Measurements from ENCODE around the gene SPI1. TPM values are rescaled to one million over a fixed set of nuclear protein-coding genes. Genes with fewer than 3 reads are reported as not detected.

The SPI1 gene
- total RNA-seq, 1 donor from 2014 or later = not detected

DNA sequence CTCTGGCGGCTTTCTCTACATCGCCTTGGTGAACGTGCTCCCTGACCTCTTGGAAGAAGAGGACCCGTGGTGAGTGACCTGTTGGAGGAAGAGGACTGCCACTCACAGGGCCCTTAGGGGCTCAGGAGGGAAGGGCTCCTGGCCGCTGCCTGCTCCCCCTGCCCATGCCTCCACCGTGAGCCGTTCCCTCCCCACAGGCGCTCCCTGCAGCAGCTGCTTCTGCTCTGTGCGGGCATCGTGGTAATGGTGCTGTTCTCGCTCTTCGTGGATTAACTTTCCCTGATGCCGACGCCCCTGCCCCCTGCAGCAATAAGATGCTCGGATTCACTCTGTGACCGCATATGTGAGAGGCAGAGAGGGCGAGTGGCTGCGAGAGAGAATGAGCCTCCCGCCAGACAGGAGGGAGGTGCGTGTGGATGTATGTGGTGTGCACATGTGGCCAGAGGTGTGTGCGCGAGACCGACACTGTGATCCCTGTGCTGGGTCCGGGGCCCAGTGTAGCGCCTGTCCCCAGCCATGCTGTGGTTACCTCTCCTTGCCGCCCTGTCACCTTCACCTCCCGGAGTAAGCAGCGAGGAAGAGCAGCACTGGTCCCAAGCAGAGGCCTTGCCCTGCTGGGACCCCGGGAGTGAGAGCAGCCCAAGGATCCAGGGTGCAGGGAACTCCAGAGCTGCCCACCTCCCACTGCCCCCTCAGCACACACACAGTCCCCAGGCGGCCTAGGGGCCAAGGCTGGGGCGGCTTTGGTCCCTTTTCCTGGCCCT is 36.9 kb upstream of the SPI1 start:
- DNase-seq (ENCODE audit: low spot score) = peak; percentile 0
- Mint-ChIP-seq H3K27ac (peak overlapping the region; percentile 85), H3K9me3 (no peaks in the 10 kb centered on the region), H3K4me1 (peaks cover 9% of the 10 kb centered on the region), H3K36me3 (peaks cover 28% of the 10 kb centered on the region), H3K27me3 (ENCODE audit: insufficient read depth, low read depth) (peaks cover 5% of the 10 kb centered on the region), H3K4me3 (no peak overlapping the region)
- no peaks in the 10 kb centered on the region for H3K4me1 ChIP-seq
- TF ChIP-seq, protein P1, sequence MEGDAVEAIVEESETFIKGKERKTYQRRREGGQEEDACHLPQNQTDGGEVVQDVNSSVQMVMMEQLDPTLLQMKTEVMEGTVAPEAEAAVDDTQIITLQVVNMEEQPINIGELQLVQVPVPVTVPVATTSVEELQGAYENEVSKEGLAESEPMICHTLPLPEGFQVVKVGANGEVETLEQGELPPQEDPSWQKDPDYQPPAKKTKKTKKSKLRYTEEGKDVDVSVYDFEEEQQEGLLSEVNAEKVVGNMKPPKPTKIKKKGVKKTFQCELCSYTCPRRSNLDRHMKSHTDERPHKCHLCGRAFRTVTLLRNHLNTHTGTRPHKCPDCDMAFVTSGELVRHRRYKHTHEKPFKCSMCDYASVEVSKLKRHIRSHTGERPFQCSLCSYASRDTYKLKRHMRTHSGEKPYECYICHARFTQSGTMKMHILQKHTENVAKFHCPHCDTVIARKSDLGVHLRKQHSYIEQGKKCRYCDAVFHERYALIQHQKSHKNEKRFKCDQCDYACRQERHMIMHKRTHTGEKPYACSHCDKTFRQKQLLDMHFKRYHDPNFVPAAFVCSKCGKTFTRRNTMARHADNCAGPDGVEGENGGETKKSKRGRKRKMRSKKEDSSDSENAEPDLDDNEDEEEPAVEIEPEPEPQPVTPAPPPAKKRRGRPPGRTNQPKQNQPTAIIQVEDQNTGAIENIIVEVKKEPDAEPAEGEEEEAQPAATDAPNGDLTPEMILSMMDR (IDR thresholded peaks at IDR 0.05) = no peak
- TF ChIP-seq EZH2 (IDR thresholded peaks at IDR 0.05) = no peak
- H2AFZ ChIP-seq (replicated peaks) = no peak overlapping the region
- no peak overlapping the region for H3K4me2 ChIP-seq
- peaks cover 2% of the 10 kb centered on the region for H4K20me1 ChIP-seq (ENCODE audit: low read depth)
- no peaks in the 10 kb centered on the region for H3K79me2 ChIP-seq (ENCODE audit: low read depth)
- H3K4me3 ChIP-seq = no peak overlapping the region
- no peaks in the 10 kb centered on the region for H3F3A ChIP-seq (ENCODE audit: low read depth)
- no peaks in the 10 kb centered on the region for H3K36me3 ChIP-seq
- no peaks in the 10 kb centered on the region for H3K27me3 ChIP-seq
- no peak overlapping the region for H3K9ac ChIP-seq
- no peak overlapping the region for H3K27ac ChIP-seq
- H3K9me3 ChIP-seq (ENCODE audit: low read depth) = no peaks in the 10 kb centered on the region

DNA sequence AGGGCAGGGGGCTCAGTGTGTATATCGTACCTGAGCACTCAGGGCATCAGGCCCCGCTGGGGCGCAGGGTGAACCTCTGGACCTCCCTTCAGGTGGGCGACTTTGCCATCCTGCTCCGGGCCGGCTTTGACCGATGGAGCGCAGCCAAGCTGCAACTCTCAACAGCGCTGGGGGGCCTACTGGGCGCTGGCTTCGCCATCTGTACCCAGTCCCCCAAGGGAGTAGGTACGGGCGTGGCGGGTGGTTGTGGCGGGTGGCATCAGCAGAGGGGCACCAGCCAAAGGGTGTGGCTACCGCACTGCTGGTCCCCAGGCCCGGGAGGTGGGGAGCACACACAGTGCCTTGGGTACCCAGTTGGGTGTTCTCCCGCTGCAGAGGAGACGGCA is 36.3 kb upstream of the SPI1 start:
- H3K4me3 Mint-ChIP-seq = no peak overlapping the region
- no peaks in the 10 kb centered on the region for H3K36me3 ChIP-seq
- no peak overlapping the region for H3K27ac ChIP-seq
- no peaks in the 10 kb centered on the region for H3K4me1 ChIP-seq
- no peak overlapping the region for H3K4me2 ChIP-seq
- no peaks in the 10 kb centered on the region for H3K9me3 ChIP-seq (ENCODE audit: low read depth)
- no peaks in the 10 kb centered on the region for H3F3A ChIP-seq (ENCODE audit: low read depth)
- H3K9me3 Mint-ChIP-seq = no peaks in the 10 kb centered on the region
- H4K20me1 ChIP-seq (ENCODE audit: low read depth) = peaks cover 2% of the 10 kb centered on the region
- peak; percentile 1 for DNase-seq (ENCODE audit: low spot score)
- H2AFZ ChIP-seq (replicated peaks) = no peak overlapping the region
- no peaks in the 10 kb centered on the region for H3K27me3 ChIP-seq
- H3K4me1 Mint-ChIP-seq = peaks cover 9% of the 10 kb centered on the region
- no peak overlapping the region for H3K4me3 ChIP-seq
- H3K27me3 Mint-ChIP-seq (ENCODE audit: insufficient read depth, low read depth) = no peaks in the 10 kb centered on the region
- peaks cover 23% of the 10 kb centered on the region for H3K36me3 Mint-ChIP-seq
- no peak overlapping the region for H3K27ac Mint-ChIP-seq
- H3K9ac ChIP-seq = no peak overlapping the region
- no peaks in the 10 kb centered on the region for H3K79me2 ChIP-seq (ENCODE audit: low read depth)
- no peak for TF ChIP-seq EZH2phosphoT487 (IDR thresholded peaks at IDR 0.05)
- no peak for TF ChIP-seq EZH2 (IDR thresholded peaks at IDR 0.05)
- TF ChIP-seq, protein P1 (IDR thresholded peaks at IDR 0.05) = no peak

DNA sequence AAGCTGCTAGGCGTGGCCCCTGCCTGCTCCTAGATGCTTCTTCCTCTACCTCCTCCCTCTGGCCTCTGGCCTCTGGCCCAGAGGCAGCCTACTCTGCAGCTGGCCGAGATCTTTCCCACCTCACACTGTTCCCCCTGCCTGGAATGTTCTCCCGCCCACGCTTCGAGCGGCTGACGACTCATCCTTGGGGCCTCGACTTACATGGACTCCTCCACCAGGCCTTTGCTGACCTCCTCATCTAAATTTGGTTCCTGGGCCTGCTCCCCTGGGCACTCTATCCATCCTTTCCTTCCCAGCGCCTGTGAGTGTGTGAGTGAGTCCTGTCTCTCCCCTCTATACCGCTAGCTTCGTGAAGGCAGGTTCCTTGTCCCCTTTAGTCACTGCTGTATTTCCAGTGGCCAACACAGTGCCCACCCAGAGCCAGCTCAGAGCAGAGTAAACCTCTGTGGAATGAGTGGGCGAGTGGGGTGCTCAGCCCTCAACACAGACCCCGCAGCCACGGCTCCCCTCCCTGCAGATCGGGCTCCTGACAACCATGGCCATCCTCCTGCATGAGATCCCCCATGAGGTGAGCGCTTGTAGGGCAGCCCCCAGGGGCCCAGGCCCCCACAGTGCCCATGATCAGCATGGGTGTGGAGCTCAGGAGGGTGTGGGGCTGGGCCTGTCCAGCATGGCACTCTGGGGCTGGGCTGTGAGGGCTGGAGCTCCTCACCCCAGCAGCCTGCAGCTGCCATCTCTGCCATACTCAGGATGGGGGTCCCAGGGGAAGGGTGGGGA is 35.7 kb upstream of the SPI1 start:
- H3K27ac Mint-ChIP-seq = peak overlapping the region; percentile 6
- H3K27me3 Mint-ChIP-seq (ENCODE audit: insufficient read depth, low read depth) = no peaks in the 10 kb centered on the region
- Histone ChIP-seq H3K27ac (no peak overlapping the region), H2AFZ (replicated peaks) (no peak overlapping the region), H3K36me3 (no peaks in the 10 kb centered on the region), H3K27me3 (no peaks in the 10 kb centered on the region), H3K4me3 (no peak overlapping the region), H4K20me1 (ENCODE audit: low read depth) (peaks cover 2% of the 10 kb centered on the region), H3K9ac (no peak overlapping the region), H3K4me2 (no peak overlapping the region), H3K9me3 (ENCODE audit: low read depth) (no peaks in the 10 kb centered on the region), H3K79me2 (ENCODE audit: low read depth) (no peaks in the 10 kb centered on the region), H3K4me1 (no peaks in the 10 kb centered on the region), H3F3A (ENCODE audit: low read depth) (no peaks in the 10 kb centered on the region)
- peaks cover 13% of the 10 kb centered on the region for H3K4me1 Mint-ChIP-seq
- peaks cover 20% of the 10 kb centered on the region for H3K36me3 Mint-ChIP-seq
- peak; percentile 1 for DNase-seq (ENCODE audit: low spot score)
- no peaks in the 10 kb centered on the region for H3K9me3 Mint-ChIP-seq
- H3K4me3 Mint-ChIP-seq = no peak overlapping the region
- TF ChIP-seq, protein P1 (IDR thresholded peaks at IDR 0.05) = no peak
- no peak for TF ChIP-seq EZH2 (IDR thresholded peaks at IDR 0.05)
- no peak for TF ChIP-seq EZH2phosphoT487 (IDR thresholded peaks at IDR 0.05)

Data from neural progenitor cell (in vitro differentiated cells).